ENCODE results near the gene SIPA1L3.

DNA sequence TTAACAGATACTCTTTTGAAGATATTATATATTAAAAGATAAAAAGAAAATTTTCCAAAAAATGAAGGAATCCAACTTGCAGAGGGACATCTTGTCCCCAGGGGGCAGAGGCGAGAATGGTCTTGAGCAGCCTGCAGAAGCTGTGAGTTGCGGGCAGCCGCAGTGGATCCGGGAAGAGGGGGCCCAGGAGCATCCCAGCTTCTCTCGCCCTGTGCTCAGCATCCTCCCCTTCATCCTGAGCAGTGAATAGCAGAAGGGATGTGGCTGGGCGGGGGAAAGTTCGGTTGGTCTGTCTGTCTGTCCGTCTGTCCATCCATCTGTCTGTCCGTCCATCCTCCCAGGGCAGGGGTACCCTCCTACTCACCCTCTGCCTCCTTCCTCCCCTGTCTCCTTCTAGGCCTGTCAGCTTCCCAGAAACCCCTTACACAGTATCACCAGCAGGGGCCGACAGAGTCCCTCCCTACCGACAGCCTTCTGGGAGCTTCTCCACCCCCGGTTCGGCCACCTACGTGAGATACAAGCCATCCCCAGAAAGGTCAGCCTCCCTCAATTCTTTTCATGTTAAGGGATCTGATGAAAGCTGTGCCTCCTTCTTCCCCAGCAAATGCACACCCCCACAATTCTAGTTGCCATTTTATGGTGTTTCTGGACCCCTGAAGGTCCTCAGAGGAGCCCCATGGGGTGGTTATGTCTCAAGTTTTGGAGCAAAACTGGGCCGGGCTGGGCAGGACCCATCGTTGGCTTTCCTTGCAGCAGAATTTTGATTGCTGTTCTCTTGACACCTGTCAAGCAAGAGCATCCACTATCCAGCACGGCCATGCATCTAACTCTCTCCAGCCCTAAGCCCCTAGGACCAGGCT lies 235.4 kb downstream of the SIPA1L3 start:
- TF ChIP-seq, protein P1, sequence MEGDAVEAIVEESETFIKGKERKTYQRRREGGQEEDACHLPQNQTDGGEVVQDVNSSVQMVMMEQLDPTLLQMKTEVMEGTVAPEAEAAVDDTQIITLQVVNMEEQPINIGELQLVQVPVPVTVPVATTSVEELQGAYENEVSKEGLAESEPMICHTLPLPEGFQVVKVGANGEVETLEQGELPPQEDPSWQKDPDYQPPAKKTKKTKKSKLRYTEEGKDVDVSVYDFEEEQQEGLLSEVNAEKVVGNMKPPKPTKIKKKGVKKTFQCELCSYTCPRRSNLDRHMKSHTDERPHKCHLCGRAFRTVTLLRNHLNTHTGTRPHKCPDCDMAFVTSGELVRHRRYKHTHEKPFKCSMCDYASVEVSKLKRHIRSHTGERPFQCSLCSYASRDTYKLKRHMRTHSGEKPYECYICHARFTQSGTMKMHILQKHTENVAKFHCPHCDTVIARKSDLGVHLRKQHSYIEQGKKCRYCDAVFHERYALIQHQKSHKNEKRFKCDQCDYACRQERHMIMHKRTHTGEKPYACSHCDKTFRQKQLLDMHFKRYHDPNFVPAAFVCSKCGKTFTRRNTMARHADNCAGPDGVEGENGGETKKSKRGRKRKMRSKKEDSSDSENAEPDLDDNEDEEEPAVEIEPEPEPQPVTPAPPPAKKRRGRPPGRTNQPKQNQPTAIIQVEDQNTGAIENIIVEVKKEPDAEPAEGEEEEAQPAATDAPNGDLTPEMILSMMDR (IDR thresholded peaks at IDR 0.05 in 4 of 5, conservative IDR thresholded peaks at IDR 0.05 in 1 of 5), result peak; percentile 52 to 81 (median 70)
- no peak for TF ChIP-seq POLR2A (IDR thresholded peaks at IDR 0.05)
